BLaER1 (cell line): ENCODE results near the gene LRMDA.

ENCODE experiments used
- H3K27ac ChIP-seq: shearing (Covaris generic); formaldehyde crosslinking; 2 replicates; pipeline ENCODE4 v1.8.1; 2022
- H3K27me3 ChIP-seq: shearing (Covaris generic); formaldehyde crosslinking; 2 replicates; pipeline ENCODE4 v1.8.1; 2022
- H3K36me3 ChIP-seq: shearing (Covaris generic); formaldehyde crosslinking; 2 replicates; pipeline ENCODE4 v1.8.1; 2022
- H3K4me1 ChIP-seq: shearing (Covaris generic); formaldehyde crosslinking; 2 replicates; pipeline ENCODE4 v1.8.1; 2022
- H3K4me2 ChIP-seq: shearing (Covaris generic); formaldehyde crosslinking; 2 replicates; pipeline ENCODE4 v1.8.1; 2022
- H3K4me3 ChIP-seq: shearing (Covaris generic); formaldehyde crosslinking; 2 replicates; pipeline ENCODE4 v1.8.1; 2022
- H3K9ac ChIP-seq: shearing (Covaris generic); formaldehyde crosslinking; 2 replicates; pipeline ENCODE4 v1.8.1; 2022
- H3K9me3 ChIP-seq: shearing (Covaris generic); formaldehyde crosslinking; 2 replicates; pipeline ENCODE4 v1.8.1; 2022
- H4K20me1 ChIP-seq: shearing (Covaris generic); formaldehyde crosslinking; 2 replicates; pipeline ENCODE4 v1.8.1; 2022
- Cebpa-rat ChIP-seq: shearing (Covaris generic); IDR thresholded peaks from 2 replicates; pipeline ENCODE4 v1.8.1; 2022

LRMDA gene

DNA sequence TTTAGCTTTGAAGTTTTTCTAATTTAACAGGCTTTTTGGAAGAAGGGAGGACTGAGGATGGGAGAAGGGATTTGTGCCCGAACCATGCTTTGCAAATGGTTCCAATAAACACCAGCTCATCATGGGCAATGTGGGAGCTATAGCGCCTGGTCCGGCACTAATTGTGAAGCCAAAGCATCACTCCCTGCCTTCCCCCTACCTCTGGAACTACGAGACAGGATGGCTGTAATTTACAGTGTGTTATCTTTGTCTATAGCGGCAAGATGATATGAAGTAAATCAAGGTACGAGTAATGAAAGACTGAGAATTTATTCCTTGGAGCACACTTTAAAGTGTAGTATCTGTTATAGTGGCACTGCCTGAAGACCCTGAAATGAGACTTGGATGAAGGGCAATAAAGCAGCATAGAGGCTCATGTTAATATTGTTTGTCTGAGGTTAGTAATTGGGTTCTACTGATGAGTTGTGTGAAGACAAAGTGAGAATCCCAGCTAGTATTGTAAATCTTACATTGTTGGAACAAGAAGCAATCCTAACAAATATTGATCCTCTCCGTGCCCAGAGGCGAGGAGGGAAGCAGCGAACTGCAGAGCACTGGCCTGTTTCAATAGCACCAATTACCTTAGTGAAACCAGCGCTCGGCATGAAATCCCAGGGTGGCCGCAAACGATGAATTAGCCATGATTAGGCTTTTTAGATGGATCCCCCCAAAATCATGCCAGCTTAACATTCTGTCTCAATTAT, 507.1 kb downstream of the LRMDA start:
- 0 out of 2 replicates have a peak, but pooled peaks cover 4% of the 10 kb centered on the region for H3K4me1 ChIP-seq

GRCh38 chr10:75939541-75939940, 508.1 kb downstream of the LRMDA start:
- Histone ChIP-seq H3K4me2 (no peak overlapping the region), H3K36me3 (no peaks in the 10 kb centered on the region), H3K9me3 (no peaks in the 10 kb centered on the region), H3K4me3 (no peak overlapping the region), H3K4me1 (0 out of 2 replicates have a peak, but pooled peaks cover 4% of the 10 kb centered on the region), H3K27me3 (no peaks in the 10 kb centered on the region), H4K20me1 (no peaks in the 10 kb centered on the region), H3K27ac (no peak overlapping the region), H3K9ac (no peak overlapping the region)
- no peak for TF ChIP-seq Cebpa-rat

More for the DNA sequence above, 507.1 kb downstream of the LRMDA start:
- no peak for TF ChIP-seq Cebpa-rat
- no peaks in the 10 kb centered on the region for H3K36me3 ChIP-seq
- no peak overlapping the region for H3K4me3 ChIP-seq
- no peaks in the 10 kb centered on the region for H3K27me3 ChIP-seq
- no peaks in the 10 kb centered on the region for H4K20me1 ChIP-seq
- no peaks in the 10 kb centered on the region for H3K9me3 ChIP-seq
- H3K9ac ChIP-seq, result no peak overlapping the region
- H3K4me2 ChIP-seq, result no peak overlapping the region
- H3K27ac ChIP-seq, result no peak overlapping the region

DNA sequence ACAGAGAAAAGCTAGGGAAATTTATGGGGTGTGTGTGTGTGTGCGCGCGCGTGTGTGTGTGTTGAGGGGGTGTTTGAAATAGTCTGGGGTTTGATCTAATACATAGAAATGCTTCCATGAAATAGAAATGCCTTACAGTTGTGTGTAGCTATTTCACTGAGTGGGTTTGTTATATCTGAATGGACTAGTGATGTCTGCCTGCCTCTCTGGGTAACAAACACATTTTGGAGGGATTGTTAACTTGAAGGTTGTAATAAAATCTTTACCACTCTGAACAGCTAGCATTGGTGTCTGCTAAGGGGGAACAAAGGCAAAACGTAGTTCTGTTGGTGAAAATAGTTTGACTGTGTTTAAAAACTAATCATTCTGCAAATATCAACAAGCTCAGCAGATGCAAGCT, 509.3 kb downstream of the LRMDA start:
- no peaks in the 10 kb centered on the region for H3K27me3 ChIP-seq
- 0 out of 2 replicates have a peak, but pooled peaks cover under 1% of the 10 kb centered on the region for H3K4me1 ChIP-seq
- no peak overlapping the region for H3K4me3 ChIP-seq
- no peak overlapping the region for H3K27ac ChIP-seq
- H3K9ac ChIP-seq, result no peak overlapping the region
- no peak overlapping the region for H3K4me2 ChIP-seq
- no peaks in the 10 kb centered on the region for H4K20me1 ChIP-seq
- 0 out of 2 replicates have a peak, but pooled peaks cover 6% of the 10 kb centered on the region for H3K9me3 ChIP-seq
- no peak for TF ChIP-seq Cebpa-rat
- H3K36me3 ChIP-seq, result no peaks in the 10 kb centered on the region

DNA sequence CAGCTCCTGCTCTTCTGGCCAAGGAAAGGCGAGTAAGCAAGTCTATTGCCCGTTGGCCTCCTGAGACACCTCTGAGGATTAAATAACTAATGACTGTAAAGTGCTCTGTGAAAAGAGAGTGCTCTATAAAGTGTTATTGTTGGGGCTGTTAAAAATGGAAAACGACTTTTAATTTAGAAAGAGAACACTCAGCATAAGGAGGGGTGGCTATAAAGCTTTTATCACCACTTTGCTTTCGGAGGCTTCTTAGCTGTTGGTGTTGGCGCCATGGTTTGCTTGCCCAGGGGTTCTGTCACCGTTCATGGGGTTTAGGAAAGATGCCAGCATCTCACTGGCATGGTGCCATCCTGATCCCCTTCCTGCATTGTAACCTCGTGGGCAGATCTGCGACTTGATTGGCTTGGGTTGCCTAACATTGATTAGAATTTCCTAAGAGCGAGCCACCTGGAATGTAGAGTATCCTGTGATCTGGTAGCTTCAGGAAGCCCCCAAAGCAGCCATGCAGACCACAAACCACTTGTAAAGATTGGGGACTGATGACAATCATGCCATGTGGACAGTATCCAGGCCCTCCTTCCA, 509.9 kb downstream of the LRMDA start:
- Histone ChIP-seq H3K4me1 (no peaks in the 10 kb centered on the region), H4K20me1 (no peaks in the 10 kb centered on the region), H3K27ac (no peak overlapping the region), H3K4me3 (no peak overlapping the region), H3K9ac (no peak overlapping the region), H3K27me3 (no peaks in the 10 kb centered on the region), H3K9me3 (peaks cover 6% of the 10 kb centered on the region; the same call in 1 of the 2 replicates), H3K36me3 (no peaks in the 10 kb centered on the region), H3K4me2 (no peak overlapping the region)
- no peak for TF ChIP-seq Cebpa-rat

- H3K27me3 ChIP-seq, result no peaks in the 10 kb centered on the region
- no peaks in the 10 kb centered on the region for H3K36me3 ChIP-seq
- no peaks in the 10 kb centered on the region for H3K4me1 ChIP-seq
- no peak overlapping the region for H3K9ac ChIP-seq
- no peak for TF ChIP-seq Cebpa-rat
- H3K27ac ChIP-seq, result no peak overlapping the region
- no peak overlapping the region for H3K4me3 ChIP-seq
- peaks cover 6% of the 10 kb centered on the region; the same call in 1 of the 2 replicates for H3K9me3 ChIP-seq
- no peaks in the 10 kb centered on the region for H4K20me1 ChIP-seq
- no peak overlapping the region for H3K4me2 ChIP-seq
These were observed 512.6 kb downstream of the LRMDA start for GRCh38 chr10:75944061-75944460.

DNA sequence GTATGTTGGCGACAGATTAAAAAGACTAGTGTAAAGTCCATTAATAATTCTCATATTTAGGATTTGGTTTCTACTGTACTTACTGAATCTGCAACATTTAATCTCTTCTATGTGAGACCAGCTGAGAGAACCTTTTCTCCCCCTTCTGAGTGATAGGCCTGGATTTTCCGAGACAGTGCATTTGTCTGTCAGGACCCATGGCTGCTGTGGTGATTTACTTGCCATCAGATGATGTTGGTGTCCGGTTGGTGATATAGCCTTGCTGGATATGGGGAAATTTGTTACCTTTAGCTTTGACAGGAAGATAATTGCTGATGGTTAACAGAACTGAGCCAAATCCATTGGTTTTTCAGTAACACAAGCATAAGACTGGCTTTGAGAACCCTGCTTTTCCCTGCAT, 517.2 kb downstream of the LRMDA start:
- no peaks in the 10 kb centered on the region for H4K20me1 ChIP-seq
- H3K4me1 ChIP-seq, result no peaks in the 10 kb centered on the region
- H3K36me3 ChIP-seq, result no peaks in the 10 kb centered on the region
- H3K27ac ChIP-seq, result no peak overlapping the region
- TF ChIP-seq Cebpa-rat, result no peak
- H3K9ac ChIP-seq, result no peak overlapping the region
- H3K27me3 ChIP-seq, result no peaks in the 10 kb centered on the region
- H3K4me3 ChIP-seq, result no peak overlapping the region
- peaks cover 6% of the 10 kb centered on the region; the same call in 1 of the 2 replicates for H3K9me3 ChIP-seq
- H3K4me2 ChIP-seq, result no peak overlapping the region

GRCh38 chr10:75950307-75950706, 518.9 kb downstream of the LRMDA start:
- peaks cover 7% of the 10 kb centered on the region for H3K4me1 ChIP-seq
- no peaks in the 10 kb centered on the region for H3K36me3 ChIP-seq
- H3K4me3 ChIP-seq, result no peak overlapping the region
- no peak overlapping the region for H3K9ac ChIP-seq
- H4K20me1 ChIP-seq, result no peaks in the 10 kb centered on the region
- H3K4me2 ChIP-seq, result no peak overlapping the region
- no peak overlapping the region for H3K27ac ChIP-seq
- TF ChIP-seq Cebpa-rat, result no peak
- H3K27me3 ChIP-seq, result no peaks in the 10 kb centered on the region
- H3K9me3 ChIP-seq, result peaks cover under 1% of the 10 kb centered on the region; the same call in 1 of the 2 replicates

- Histone ChIP-seq H3K36me3 (no peaks in the 10 kb centered on the region), H3K27ac (no peak overlapping the region), H3K27me3 (no peaks in the 10 kb centered on the region), H4K20me1 (no peaks in the 10 kb centered on the region), H3K4me1 (peaks cover 7% of the 10 kb centered on the region), H3K4me2 (no peak overlapping the region), H3K9ac (no peak overlapping the region), H3K9me3 (no peaks in the 10 kb centered on the region; the same call in 1 of the 2 replicates), H3K4me3 (no peak overlapping the region)
- TF ChIP-seq Cebpa-rat, result no peak
These were observed 519.7 kb downstream of the LRMDA start for GRCh38 chr10:75950997-75951589.

- no peak for TF ChIP-seq Cebpa-rat
- no peak overlapping the region for H3K4me2 ChIP-seq
- no peak overlapping the region for H3K4me3 ChIP-seq
- no peak overlapping the region for H3K9ac ChIP-seq
- no peak overlapping the region for H3K27ac ChIP-seq
- no peaks in the 10 kb centered on the region for H3K27me3 ChIP-seq
- no peaks in the 10 kb centered on the region for H3K36me3 ChIP-seq
- no peaks in the 10 kb centered on the region for H3K9me3 ChIP-seq
- peaks cover 7% of the 10 kb centered on the region for H3K4me1 ChIP-seq
- no peaks in the 10 kb centered on the region for H4K20me1 ChIP-seq
These were observed 520.2 kb downstream of the LRMDA start for GRCh38 chr10:75951627-75952026.

DNA sequence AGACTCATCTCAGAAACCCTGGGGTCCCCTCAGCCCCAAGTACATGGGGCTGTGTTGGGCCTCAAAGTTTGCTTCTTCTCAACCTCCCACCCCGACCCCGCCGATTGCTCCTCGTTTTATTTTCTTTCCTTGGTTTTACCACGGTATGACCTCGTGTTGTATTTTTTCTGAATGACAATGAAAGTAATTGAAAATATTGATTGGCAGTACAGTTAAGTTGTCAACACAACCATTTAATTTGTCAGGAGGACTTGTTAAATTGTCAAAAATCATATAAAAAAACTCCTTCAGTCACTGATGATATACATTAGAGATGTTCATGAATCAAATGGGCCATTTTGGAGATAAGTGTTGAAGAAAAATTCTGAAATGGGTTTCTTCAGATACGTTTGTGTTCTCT, 520.7 kb downstream of the LRMDA start:
- Histone ChIP-seq H3K9ac (no peak overlapping the region), H3K27ac (no peak overlapping the region), H3K27me3 (no peaks in the 10 kb centered on the region), H3K4me1 (peaks cover 7% of the 10 kb centered on the region), H3K4me2 (no peak overlapping the region), H3K4me3 (no peak overlapping the region), H3K36me3 (no peaks in the 10 kb centered on the region), H4K20me1 (no peaks in the 10 kb centered on the region), H3K9me3 (no peaks in the 10 kb centered on the region)
- no peak for TF ChIP-seq Cebpa-rat
